ENCODE data around the gene PIP5K1C. TPM values are rescaled to one million over a fixed set of nuclear protein-coding genes. Genes with fewer than 3 reads are reported as not detected.

PIP5K1C gene
- total and polyA plus RNA-seq, 10 of the 15 experiments (the other 5 are each of a cell fraction or from before 2014, with no cell fraction given): 0.39 to 19.6 (median 5.3) TPM

GRCh38 chr19:3621689-3622088 is 78.6 kb downstream of the PIP5K1C start:
- Histone ChIP-seq H3K36me3 (ENCODE audit: control insufficient read depth in 2 of 2, insufficient read depth in 2 of 2, low read length in 1 of 2) (peaks cover 0 to 11% of the 10 kb centered on the region in 2 experiments; a peak in 3 of 4 replicates), H3K9ac (ENCODE audit: control insufficient read depth, insufficient read depth, low read length) (no peak overlapping the region), H4K20me1 (ENCODE audit: control insufficient read depth, insufficient read depth) (no peaks in the 10 kb centered on the region), H3K4me1 (ENCODE audit: control insufficient read depth, insufficient read depth, low read length) (peaks cover 3% of the 10 kb centered on the region; the same call in 1 of the 2 replicates), H3K4me2 (ENCODE audit: control insufficient read depth, insufficient read depth) (no peak overlapping the region), H3K79me2 (ENCODE audit: control insufficient read depth, insufficient read depth, low read length) (peaks cover 21% of the 10 kb centered on the region), H3K27me3 (replicated peaks in 1 of 2; ENCODE audit: control insufficient read depth in 2 of 2, insufficient read depth in 2 of 2, low read length in 1 of 2) (no peaks in the 10 kb centered on the region), H3K4me3 (no peak overlapping the region), H3K9me3 (replicated peaks; ENCODE audit: control insufficient read depth, insufficient read depth, low read length) (no peaks in the 10 kb centered on the region), H2AFZ (ENCODE audit: control insufficient read depth, low read depth, low read length) (no peak overlapping the region), H3K27ac (ENCODE audit: control insufficient read depth, insufficient read depth) (no peak overlapping the region)
- RAD21 ChIA-PET (ENCODE audit: unreplicated experiment): no interaction called here
- in situ Hi-C loops (cut with MboI) (no loop called here), intact Hi-C loops (cut with micrococcal nuclease; ENCODE audit: unreplicated experiment) (no loop called here)
- FAIRE-seq (no peak), ATAC-seq (no peak), DNase-seq (ENCODE audit: low read depth, low spot score) (no peak)
- CTCF ChIA-PET: interaction anchor here (0.6 to 0.8 kb wide), 2 partner anchors 36 to 37 kb away, joined by 3 read pairs; partner anchors contain the start of gene GIPC3
- POLR2A ChIA-PET: no interaction called here
- SMC1A ChIA-PET (ENCODE audit: uncharacterized antibody, unreplicated experiment): no interaction called here
- no TSS peak for BruUV-seq (replicated peaks)
- 96% methylated on average over 15 of the region's 15 CpGs for WGBS (ENCODE audit: insufficient coverage, insufficient replicate concordance, low lambda C conversion rate, missing lambda C conversion rate)
- TF ChIP-seq NFIC (IDR thresholded peaks at IDR 0.05; ENCODE audit: low read depth, low read length): no peak
- no peak for TF ChIP-seq RB1 (IDR thresholded peaks at IDR 0.05; ENCODE audit: borderline replicate concordance)
- TF ChIP-seq MYC (IDR thresholded peaks at IDR 0.05; ENCODE audit: insufficient read depth, insufficient read length, insufficient replicate concordance, low read length, severe bottlenecking): no peak
- TF ChIP-seq, protein P1, sequence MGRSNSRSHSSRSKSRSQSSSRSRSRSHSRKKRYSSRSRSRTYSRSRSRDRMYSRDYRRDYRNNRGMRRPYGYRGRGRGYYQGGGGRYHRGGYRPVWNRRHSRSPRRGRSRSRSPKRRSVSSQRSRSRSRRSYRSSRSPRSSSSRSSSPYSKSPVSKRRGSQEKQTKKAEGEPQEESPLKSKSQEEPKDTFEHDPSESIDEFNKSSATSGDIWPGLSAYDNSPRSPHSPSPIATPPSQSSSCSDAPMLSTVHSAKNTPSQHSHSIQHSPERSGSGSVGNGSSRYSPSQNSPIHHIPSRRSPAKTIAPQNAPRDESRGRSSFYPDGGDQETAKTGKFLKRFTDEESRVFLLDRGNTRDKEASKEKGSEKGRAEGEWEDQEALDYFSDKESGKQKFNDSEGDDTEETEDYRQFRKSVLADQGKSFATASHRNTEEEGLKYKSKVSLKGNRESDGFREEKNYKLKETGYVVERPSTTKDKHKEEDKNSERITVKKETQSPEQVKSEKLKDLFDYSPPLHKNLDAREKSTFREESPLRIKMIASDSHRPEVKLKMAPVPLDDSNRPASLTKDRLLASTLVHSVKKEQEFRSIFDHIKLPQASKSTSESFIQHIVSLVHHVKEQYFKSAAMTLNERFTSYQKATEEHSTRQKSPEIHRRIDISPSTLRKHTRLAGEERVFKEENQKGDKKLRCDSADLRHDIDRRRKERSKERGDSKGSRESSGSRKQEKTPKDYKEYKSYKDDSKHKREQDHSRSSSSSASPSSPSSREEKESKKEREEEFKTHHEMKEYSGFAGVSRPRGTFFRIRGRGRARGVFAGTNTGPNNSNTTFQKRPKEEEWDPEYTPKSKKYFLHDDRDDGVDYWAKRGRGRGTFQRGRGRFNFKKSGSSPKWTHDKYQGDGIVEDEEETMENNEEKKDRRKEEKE (IDR thresholded peaks at IDR 0.05): no peak
- TF ChIP-seq SMARCA5 (IDR thresholded peaks at IDR 0.05): no peak
- no peak for TF ChIP-seq CEBPZ (IDR thresholded peaks at IDR 0.05; ENCODE audit: low read depth, low read length)
- no peak for TF ChIP-seq CHD1 (IDR thresholded peaks at IDR 0.05; ENCODE audit: low read depth, low read length)
- no peak for TF ChIP-seq ESRRA (IDR thresholded peaks at IDR 0.05; ENCODE audit: low read length)
- TF ChIP-seq, protein P2, sequence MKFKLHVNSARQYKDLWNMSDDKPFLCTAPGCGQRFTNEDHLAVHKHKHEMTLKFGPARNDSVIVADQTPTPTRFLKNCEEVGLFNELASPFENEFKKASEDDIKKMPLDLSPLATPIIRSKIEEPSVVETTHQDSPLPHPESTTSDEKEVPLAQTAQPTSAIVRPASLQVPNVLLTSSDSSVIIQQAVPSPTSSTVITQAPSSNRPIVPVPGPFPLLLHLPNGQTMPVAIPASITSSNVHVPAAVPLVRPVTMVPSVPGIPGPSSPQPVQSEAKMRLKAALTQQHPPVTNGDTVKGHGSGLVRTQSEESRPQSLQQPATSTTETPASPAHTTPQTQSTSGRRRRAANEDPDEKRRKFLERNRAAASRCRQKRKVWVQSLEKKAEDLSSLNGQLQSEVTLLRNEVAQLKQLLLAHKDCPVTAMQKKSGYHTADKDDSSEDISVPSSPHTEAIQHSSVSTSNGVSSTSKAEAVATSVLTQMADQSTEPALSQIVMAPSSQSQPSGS (IDR thresholded peaks at IDR 0.05; ENCODE audit: low read length): no peak
- no peak for TF ChIP-seq CUX1 (IDR thresholded peaks at IDR 0.05; ENCODE audit: insufficient replicate concordance, low read depth, low read length)
